Measurements from ENCODE around the gene ATE1. TPM values are rescaled to one million over a fixed set of nuclear protein-coding genes. Genes with fewer than 3 reads are reported as not detected.
"Not testable (repeated sequence)": the region's sequence is repeated elsewhere in the genome, so short reads cannot be mapped to it uniquely, and the experiment has no call there.

The ATE1 gene
- total RNA-seq, 3 donors from 2014 or later, result 42.9 to 58.9 (median 52.2) TPM

DNA sequence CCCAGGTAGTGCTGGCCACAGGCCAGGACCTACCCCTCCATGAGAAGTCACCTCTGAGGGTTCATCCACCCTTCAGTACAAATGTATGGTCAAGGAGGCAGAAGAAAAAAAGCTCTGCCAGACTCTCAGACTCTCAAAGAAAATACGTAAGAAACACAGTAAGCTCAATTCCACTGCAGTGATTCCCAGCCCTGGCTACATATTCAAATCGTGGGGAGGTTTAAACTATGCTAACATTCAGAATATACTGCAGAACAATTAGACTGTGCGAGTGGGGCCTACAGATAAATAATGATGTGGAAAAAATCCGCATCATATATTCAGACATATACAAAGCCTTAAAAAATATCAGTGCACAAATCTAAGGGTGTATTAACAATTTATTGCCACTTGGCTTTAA is 162.6 kb downstream of the ATE1 start:
- no peak overlapping the region for H3K4me3 ChIP-seq
- TF ChIP-seq, protein P1, sequence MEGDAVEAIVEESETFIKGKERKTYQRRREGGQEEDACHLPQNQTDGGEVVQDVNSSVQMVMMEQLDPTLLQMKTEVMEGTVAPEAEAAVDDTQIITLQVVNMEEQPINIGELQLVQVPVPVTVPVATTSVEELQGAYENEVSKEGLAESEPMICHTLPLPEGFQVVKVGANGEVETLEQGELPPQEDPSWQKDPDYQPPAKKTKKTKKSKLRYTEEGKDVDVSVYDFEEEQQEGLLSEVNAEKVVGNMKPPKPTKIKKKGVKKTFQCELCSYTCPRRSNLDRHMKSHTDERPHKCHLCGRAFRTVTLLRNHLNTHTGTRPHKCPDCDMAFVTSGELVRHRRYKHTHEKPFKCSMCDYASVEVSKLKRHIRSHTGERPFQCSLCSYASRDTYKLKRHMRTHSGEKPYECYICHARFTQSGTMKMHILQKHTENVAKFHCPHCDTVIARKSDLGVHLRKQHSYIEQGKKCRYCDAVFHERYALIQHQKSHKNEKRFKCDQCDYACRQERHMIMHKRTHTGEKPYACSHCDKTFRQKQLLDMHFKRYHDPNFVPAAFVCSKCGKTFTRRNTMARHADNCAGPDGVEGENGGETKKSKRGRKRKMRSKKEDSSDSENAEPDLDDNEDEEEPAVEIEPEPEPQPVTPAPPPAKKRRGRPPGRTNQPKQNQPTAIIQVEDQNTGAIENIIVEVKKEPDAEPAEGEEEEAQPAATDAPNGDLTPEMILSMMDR (IDR thresholded peaks at IDR 0.05), result no peak
- H3K4me1 ChIP-seq (ENCODE audit: low read depth), result no peaks in the 10 kb centered on the region
- intact Hi-C loops (cut with DNase I, micrococcal nuclease), result no loop called here
- no peaks in the 10 kb centered on the region for H3K36me3 ChIP-seq (ENCODE audit: low read depth)
- DNase-seq, result no peak
- peaks cover 1% of the 10 kb centered on the region for H3K9me3 ChIP-seq
- no peak for ATAC-seq

DNA sequence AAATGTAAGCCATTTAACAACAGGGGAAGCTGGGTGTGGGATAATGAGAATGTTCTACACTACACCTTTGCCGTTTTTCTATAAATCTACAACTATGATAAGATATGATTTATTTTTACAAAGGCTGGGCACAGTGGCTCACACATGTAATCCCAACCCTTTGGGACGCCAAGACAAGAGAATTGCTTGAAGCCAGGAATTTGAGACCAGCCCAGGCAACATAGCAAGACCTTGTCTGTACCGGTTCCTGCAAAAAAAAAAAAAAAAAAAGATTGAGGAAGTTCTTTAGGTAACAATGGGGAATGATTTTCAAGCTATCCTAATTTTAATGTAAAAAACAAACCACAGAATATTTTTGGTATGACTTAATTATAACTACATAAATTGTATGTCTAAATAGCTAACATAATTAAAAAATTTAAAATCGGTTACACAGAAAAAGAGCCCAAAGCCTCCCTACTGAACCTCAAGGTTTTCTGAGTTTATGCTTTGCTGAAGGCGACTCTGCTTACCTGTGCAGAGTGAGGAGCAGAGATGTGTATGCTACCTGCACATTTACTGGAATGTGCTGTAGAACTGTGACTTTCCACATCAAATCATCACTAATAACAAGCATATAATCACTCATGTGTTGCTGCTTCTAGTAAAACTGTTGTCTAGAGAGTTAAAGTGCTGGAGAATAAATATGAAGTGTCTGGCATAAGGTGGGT is 163.4 kb downstream of the ATE1 start:
- no peaks in the 10 kb centered on the region for H3K36me3 ChIP-seq (ENCODE audit: low read depth)
- ATAC-seq, result no peak
- TF ChIP-seq, protein P1 (IDR thresholded peaks at IDR 0.05), result no peak

DNA sequence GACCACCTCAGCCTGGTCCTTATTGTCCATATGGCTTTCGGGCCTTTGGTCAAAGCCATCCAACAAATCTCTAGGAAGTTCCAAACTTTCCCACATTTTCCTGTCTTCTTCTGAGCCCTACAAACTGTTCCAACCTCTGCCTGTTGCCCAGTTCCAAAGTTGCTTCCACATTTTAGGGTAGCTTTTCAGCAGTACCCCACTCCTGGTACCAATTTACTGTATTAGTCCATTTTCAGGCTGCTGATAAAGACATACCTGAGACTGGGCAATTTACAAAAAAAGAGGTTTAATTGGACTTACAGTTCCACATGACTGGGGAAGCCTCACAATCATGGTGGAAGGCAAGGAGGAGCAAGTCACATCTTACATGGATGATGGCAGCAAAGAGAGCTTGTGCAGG is 170.6 kb downstream of the ATE1 start:
- DNase-seq; H3K4me3 ChIP-seq; ATAC-seq; H3K36me3 ChIP-seq (ENCODE audit: low read depth); intact Hi-C loops (cut with DNase I, micrococcal nuclease); H3K4me1 ChIP-seq (ENCODE audit: low read depth): not testable (repeated sequence)
- peaks cover 35% of the 10 kb centered on the region for H3K9me3 ChIP-seq

More for the DNA sequence above, 163.4 kb downstream of the ATE1 start:
- DNase-seq, result no peak
- no peaks in the 10 kb centered on the region for H3K4me1 ChIP-seq (ENCODE audit: low read depth)
- H3K4me3 ChIP-seq, result no peak overlapping the region
- peaks cover 10% of the 10 kb centered on the region for H3K9me3 ChIP-seq
- intact Hi-C loops (cut with DNase I, micrococcal nuclease), result no loop called here

DNA sequence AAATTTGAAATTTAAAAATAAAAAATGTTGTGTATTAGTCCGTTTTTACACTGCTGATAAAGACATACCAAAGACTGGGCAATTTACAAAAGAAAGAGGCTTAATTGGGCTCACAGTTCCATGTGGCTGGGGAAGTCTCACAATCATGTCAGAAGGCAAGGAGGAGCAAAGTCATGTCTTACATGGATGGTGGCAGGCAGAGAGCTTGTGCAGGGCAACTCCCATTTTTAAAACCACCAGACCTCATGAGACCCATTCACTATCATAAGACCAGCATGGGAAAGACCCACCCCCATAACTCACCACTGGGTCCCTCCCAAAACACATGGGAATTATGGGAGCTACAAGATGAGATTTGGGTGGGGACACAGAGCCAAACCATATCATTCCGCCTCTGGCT is 172.3 kb downstream of the ATE1 start:
- DNase-seq; H3K4me3 ChIP-seq; ATAC-seq; H3K4me1 ChIP-seq (ENCODE audit: low read depth); H3K36me3 ChIP-seq (ENCODE audit: low read depth); intact Hi-C loops (cut with DNase I, micrococcal nuclease): not testable (repeated sequence)
- peaks cover 35% of the 10 kb centered on the region for H3K9me3 ChIP-seq

DNA sequence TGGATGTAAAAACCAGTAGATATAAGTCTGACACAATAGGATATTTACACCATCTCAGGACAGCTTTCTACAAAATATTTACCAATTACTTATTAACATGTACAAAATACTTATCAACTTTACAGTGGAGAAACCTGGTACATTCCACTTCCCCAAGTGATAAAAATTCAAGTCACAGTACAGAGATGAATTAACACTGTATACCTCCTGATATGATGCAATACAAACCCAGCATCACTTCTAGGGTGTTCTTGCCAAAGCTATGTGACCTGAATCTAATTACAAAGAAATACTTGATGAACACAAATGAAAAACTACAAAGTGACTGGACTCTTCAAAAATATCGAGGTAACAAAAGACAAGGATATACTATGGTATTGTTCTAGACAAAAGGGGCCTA is 173.2 kb downstream of the ATE1 start:
- no peak overlapping the region for H3K4me3 ChIP-seq
- TF ChIP-seq, protein P1 (IDR thresholded peaks at IDR 0.05), result no peak
- intact Hi-C loops (cut with DNase I, micrococcal nuclease), result no loop called here
- peaks cover 28% of the 10 kb centered on the region for H3K9me3 ChIP-seq
- no peaks in the 10 kb centered on the region for H3K4me1 ChIP-seq (ENCODE audit: low read depth)
- H3K36me3 ChIP-seq (ENCODE audit: low read depth), result no peaks in the 10 kb centered on the region
- ATAC-seq, result no peak
- DNase-seq, result no peak

DNA sequence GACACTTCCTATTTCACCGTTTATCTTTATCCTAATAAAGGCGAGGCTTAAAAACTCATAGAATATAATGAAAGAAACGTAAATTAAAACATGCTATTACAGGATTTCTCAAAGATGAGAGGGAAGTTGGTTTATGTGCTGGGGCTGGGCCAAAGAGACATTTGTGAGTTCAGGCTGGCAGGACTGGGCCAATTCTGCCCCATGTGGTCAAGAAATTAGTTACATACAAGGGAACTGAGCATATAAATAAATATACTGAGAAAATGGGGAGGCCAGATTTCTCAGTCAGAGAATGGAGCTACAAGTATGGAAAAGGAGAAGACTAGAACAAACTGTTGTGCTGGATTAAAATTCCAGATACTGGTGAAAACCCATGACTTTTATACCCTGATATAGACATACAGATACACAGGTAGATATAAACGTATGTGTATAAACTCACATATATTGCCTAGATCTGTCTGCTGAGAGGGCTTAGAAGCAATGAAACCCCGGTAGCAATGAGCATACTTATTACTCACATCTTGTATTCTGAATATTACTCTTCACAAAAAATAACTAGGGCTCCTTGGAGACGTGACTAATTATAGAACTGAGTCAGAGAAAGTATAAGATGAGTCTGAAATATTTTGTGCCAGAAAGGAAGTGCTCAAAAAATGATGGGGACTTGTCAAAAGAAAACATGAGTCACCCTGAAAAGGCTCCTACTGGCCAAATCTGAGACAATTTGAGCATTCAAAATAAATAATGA is 173.9 kb downstream of the ATE1 start:
- H3K36me3 ChIP-seq (ENCODE audit: low read depth), result no peaks in the 10 kb centered on the region
- ATAC-seq (no peak), DNase-seq (no peak)
- TF ChIP-seq, protein P1 (IDR thresholded peaks at IDR 0.05), result no peak
- H3K4me1 ChIP-seq (ENCODE audit: low read depth), result no peaks in the 10 kb centered on the region
- peaks cover 25% of the 10 kb centered on the region for H3K9me3 ChIP-seq
- H3K4me3 ChIP-seq, result no peak overlapping the region
- intact Hi-C loops (cut with DNase I, micrococcal nuclease), result no loop called here
